Endothelial cell (in vitro differentiated cells): ENCODE results near the gene CTDSPL2. TPM values are rescaled to one million over a fixed set of nuclear protein-coding genes. Genes with fewer than 3 reads are reported as not detected.

ENCODE experiments used
- DNase-seq: peaks from one replicate; pipeline ENCODE4 v3.0.0; 2021; ENCODE audit warnings: low spot score
- H3K27ac Mint-ChIP-seq: one replicate; pipeline ENCODE4 v1.8.0; 2021; ENCODE audit warnings: mixed read lengths, inconsistent platforms; ENCODE audit not compliant: unreplicated experiment
- H3K27me3 Mint-ChIP-seq: one replicate; pipeline ENCODE4 v1.8.0; 2021; ENCODE audit warnings: mild to moderate bottlenecking, moderate library complexity, mixed read lengths, inconsistent platforms; ENCODE audit not compliant: unreplicated experiment
- H3K36me3 Mint-ChIP-seq: one replicate; pipeline ENCODE4 v1.8.0; 2021; ENCODE audit warnings: mild to moderate bottlenecking, low read depth, mixed read lengths, inconsistent platforms; ENCODE audit not compliant: unreplicated experiment
- H3K4me1 Mint-ChIP-seq: one replicate; pipeline ENCODE4 v1.8.0; 2021; ENCODE audit warnings: mild to moderate bottlenecking, mixed read lengths, inconsistent platforms; ENCODE audit not compliant: unreplicated experiment
- H3K4me3 Mint-ChIP-seq: one replicate; pipeline ENCODE4 v1.8.0; 2021; ENCODE audit warnings: mild to moderate bottlenecking, mixed read lengths, inconsistent platforms; ENCODE audit not compliant: unreplicated experiment
- H3K9me3 Mint-ChIP-seq: one replicate; pipeline ENCODE4 v1.8.0; 2021; ENCODE audit warnings: mixed read lengths, inconsistent platforms; ENCODE audit not compliant: unreplicated experiment
- total RNA-seq: library from RNA; stranded (reverse); fragmentation: NEBNext Ultra II Directional; extraction: Animal tissue kit (Norgen Biotek cat#: 25700); gene quantifications from one replicate; pipeline ENCODE4 v1.2.1, GENCODE V29; 2021; ENCODE audit not compliant: unreplicated experiment
- TF ChIP-seq, protein P1 (sequence below): fragments of 200-600 bp; sonication (generic); IDR thresholded peaks from one replicate; pipeline ENCODE4 v1.5.0; 2021; ENCODE audit warnings: antibody characterized with exemption; ENCODE audit not compliant: unreplicated experiment

CTDSPL2 gene
- total RNA-seq, 1 donor from 2014 or later = 40.9 TPM

DNA sequence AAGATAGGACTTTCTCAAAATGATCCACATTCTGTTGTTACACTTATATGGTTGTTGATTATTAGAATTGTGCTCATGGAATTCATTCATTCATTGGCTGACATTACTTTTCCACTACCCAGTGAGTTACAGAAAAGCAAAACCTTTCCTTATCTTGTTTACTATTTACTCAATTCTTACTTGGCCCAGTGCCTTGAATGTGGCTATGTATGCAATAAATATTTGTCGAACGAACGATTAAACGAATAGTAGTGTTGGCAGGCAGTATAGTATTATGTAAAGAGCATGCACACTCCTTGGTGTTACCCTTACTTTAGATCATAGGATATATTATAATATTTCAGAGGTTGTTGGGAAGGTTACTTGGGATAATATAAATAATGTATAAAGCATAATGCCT is 31.0 kb downstream of the CTDSPL2 start:
- H3K27ac Mint-ChIP-seq = no peak overlapping the region
- TF ChIP-seq, protein P1, sequence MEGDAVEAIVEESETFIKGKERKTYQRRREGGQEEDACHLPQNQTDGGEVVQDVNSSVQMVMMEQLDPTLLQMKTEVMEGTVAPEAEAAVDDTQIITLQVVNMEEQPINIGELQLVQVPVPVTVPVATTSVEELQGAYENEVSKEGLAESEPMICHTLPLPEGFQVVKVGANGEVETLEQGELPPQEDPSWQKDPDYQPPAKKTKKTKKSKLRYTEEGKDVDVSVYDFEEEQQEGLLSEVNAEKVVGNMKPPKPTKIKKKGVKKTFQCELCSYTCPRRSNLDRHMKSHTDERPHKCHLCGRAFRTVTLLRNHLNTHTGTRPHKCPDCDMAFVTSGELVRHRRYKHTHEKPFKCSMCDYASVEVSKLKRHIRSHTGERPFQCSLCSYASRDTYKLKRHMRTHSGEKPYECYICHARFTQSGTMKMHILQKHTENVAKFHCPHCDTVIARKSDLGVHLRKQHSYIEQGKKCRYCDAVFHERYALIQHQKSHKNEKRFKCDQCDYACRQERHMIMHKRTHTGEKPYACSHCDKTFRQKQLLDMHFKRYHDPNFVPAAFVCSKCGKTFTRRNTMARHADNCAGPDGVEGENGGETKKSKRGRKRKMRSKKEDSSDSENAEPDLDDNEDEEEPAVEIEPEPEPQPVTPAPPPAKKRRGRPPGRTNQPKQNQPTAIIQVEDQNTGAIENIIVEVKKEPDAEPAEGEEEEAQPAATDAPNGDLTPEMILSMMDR = no peak
- no peaks in the 10 kb centered on the region for H3K27me3 Mint-ChIP-seq
- peaks cover 4% of the 10 kb centered on the region for H3K36me3 Mint-ChIP-seq
- no peak overlapping the region for H3K4me3 Mint-ChIP-seq
- no peaks in the 10 kb centered on the region for H3K4me1 Mint-ChIP-seq
- no peaks in the 10 kb centered on the region for H3K9me3 Mint-ChIP-seq
- no peak for DNase-seq

DNA sequence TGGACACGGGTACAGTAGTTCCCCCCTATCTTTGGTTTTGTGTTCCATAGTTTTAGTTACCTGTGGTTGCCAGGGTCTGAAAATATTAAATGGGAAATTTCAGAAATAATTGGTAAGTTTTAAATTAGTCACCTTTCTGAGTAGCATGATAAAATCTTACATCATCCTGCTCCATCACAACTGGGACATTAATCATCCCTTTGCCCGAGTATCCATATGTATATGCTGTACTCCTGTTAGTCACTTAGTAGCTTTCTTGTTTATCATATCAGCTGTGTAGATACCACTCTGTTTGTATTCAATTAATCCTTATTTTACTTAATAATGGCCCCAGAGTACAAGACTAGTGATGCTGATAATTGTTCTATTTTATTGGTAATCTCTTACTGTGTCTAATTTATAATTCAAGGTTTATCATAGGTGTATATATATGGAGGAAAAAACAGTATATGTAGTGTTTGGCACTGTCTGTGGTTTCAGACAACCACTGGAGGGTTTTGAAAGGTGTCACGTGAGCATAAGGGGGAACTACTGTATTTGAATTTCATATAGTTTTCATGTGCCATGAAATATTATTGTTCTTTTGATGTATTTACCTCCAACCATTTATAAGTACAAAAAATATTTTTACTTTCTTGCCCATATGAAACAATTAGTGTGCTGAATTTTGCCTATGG is 41.4 kb downstream of the CTDSPL2 start:
- Mint-ChIP-seq H3K4me3 (no peak overlapping the region), H3K9me3 (no peaks in the 10 kb centered on the region), H3K36me3 (peaks cover 4% of the 10 kb centered on the region), H3K27me3 (no peaks in the 10 kb centered on the region), H3K27ac (no peak overlapping the region), H3K4me1 (no peaks in the 10 kb centered on the region)
- no peak for DNase-seq
- TF ChIP-seq, protein P1 = no peak

DNA sequence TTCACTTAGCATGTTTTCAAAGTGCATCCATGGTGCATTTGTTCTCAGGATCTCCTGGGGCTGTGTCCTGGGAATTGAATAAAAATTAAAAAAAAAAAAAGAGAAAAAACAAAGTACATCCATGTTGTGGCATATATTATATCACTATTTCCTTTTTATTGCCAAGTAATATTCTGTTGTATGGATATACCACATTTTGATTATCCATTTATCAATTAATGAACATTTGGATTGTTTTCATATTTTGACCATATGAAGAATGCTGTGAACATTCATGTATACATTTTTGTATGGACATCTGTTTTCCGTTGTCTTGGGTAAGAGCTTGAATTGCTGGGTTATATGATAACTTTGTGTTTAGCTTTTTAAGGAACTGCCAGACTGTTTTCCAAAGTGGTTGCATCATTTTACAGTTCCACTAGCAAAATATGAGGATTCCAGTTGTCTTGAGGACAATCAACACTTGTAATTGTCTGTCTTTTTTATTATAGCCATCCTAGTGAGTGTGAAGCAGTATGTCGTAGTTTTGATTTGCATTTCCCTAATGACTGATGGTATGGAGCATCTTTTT is 44.5 kb downstream of the CTDSPL2 start:
- no peak for DNase-seq
- H3K9me3 Mint-ChIP-seq = no peaks in the 10 kb centered on the region
- no peak overlapping the region for H3K27ac Mint-ChIP-seq
- TF ChIP-seq, protein P1 = no peak
- no peaks in the 10 kb centered on the region for H3K27me3 Mint-ChIP-seq
- no peaks in the 10 kb centered on the region for H3K36me3 Mint-ChIP-seq
- H3K4me3 Mint-ChIP-seq = no peak overlapping the region
- H3K4me1 Mint-ChIP-seq = no peaks in the 10 kb centered on the region

DNA sequence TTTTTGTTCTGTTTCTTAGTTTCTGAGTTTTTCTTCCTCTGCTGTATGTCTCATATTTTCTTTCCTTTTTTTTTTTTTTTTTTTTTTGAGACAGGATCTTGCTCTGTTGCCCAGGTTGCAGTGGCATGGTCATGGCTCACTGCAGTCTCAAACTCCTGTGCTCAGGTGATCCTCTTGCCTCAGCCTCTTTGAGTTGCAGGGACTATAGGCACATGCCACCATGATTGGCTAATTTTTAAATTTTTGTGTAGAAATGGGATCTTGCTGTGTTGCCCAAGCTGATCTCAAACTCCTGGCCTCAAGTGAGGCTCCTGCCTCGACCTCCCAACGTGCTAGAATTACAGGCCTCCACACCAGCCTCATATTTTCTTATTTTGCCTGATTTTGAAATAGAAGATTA is 51.9 kb downstream of the CTDSPL2 start:
- H3K9me3 Mint-ChIP-seq = no peaks in the 10 kb centered on the region
- no peak overlapping the region for H3K27ac Mint-ChIP-seq
- H3K27me3 Mint-ChIP-seq = peaks cover 4% of the 10 kb centered on the region
- no peak overlapping the region for H3K4me3 Mint-ChIP-seq
- TF ChIP-seq, protein P1 = no peak
- H3K36me3 Mint-ChIP-seq = no peaks in the 10 kb centered on the region
- H3K4me1 Mint-ChIP-seq = no peaks in the 10 kb centered on the region
- DNase-seq = no peak

DNA sequence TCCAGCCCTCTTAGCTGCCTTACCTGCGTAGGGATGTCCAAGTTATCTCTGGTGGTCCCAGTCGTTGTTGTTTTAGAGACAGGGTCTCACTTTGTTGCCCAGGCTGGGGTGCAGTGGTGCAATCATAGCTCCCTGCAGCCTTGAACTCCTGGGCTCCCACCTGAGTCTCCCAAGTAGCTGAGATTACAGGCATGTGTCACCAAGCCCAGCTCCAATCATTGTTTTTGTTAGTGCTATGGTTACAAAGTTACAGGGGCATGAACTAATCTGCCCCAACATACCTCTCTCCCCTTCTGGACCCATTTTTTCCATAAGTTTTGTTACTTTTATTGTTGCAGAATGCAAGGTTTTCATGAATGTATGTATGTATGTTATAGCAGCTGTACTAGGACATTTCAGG is 54.7 kb downstream of the CTDSPL2 start:
- H3K36me3 Mint-ChIP-seq = peaks cover 2% of the 10 kb centered on the region
- no peaks in the 10 kb centered on the region for H3K4me1 Mint-ChIP-seq
- TF ChIP-seq, protein P1 = no peak
- no peak for DNase-seq
- H3K4me3 Mint-ChIP-seq = no peak overlapping the region
- peaks cover 4% of the 10 kb centered on the region for H3K27me3 Mint-ChIP-seq
- H3K27ac Mint-ChIP-seq = peak overlapping the region; percentile 2
- H3K9me3 Mint-ChIP-seq = no peaks in the 10 kb centered on the region
